ENCODE measurements around the gene ACOX1.

DNA sequence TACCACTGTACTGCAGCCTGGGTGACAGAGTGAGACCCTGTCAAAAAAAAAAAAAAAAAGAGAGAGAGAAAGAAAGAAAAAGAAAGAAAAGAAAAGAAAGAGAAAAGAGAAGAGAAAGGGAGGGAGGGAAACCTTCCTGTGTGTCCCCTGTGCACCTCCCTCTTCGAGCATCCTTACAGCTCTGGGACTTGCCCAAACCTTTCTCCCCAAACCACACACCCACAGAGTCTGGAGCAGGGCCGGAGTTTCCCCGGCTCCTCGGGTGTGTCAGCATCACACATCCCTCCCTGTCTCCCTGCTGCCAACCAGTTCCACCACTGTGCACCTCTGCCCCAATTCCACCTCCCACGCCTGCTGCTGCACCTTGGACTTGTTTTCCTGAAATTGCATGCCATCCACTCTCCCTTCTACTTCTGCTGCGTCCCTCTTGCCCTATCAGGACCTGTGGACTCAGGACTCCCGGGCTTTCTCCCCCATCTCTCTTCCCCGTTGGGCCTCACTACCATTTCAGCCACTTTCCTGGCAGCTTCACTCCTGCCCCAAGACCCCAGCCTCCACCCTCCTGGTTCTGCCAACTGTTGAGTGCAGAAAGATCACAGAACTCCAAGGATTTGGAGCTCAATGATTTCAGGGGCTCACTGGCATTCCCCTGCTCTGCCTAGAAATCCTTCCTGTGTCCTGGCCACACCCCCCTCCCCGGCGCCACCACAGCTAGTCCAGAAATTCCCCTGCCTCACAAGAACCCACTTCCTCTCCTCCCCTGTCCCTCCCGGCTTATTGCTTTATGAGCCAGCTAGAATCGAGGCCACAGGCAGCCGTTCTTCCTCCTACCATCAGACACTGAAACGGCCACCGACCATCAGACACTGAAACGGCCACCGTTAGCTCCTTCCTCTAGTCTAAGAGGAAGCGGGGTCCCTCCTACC lies 18.0 kb upstream of the ACOX1 start:
- TF ChIP-seq TAF1 (IDR thresholded peaks at IDR 0.05; ENCODE audit: low read depth) (no peak), ZBTB7A (IDR thresholded peaks at IDR 0.05; ENCODE audit: low read depth) (no peak), YY1 (IDR thresholded peaks at IDR 0.05; ENCODE audit: low read depth) (no peak), CEBPB (IDR thresholded peaks at IDR 0.05) (no peak), MAX (IDR thresholded peaks at IDR 0.05) (no peak), TCF12 (IDR thresholded peaks at IDR 0.05; ENCODE audit: low read depth) (no peak), EP300 (IDR thresholded peaks at IDR 0.05; ENCODE audit: borderline replicate concordance) (no peak), REST (IDR thresholded peaks at IDR 0.05; ENCODE audit: low read depth) (no peak), EGR1 (IDR thresholded peaks at IDR 0.05) (no peak), RAD21 (IDR thresholded peaks at IDR 0.05; ENCODE audit: low read depth) (no peak), FOXM1 (IDR thresholded peaks at IDR 0.05; ENCODE audit: borderline replicate concordance, low read depth) (no peak)
- TF ChIP-seq, protein P1, sequence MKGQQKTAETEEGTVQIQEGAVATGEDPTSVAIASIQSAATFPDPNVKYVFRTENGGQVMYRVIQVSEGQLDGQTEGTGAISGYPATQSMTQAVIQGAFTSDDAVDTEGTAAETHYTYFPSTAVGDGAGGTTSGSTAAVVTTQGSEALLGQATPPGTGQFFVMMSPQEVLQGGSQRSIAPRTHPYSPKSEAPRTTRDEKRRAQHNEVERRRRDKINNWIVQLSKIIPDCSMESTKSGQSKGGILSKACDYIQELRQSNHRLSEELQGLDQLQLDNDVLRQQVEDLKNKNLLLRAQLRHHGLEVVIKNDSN (IDR thresholded peaks at IDR 0.05), result no peak

Measured in Ishikawa (cell line).